Esophagus (tissue), 2 donors: ENCODE measurements around the gene CLPX. TPM values are rescaled to one million over a fixed set of nuclear protein-coding genes. Genes with fewer than 3 reads are reported as not detected.
A peak's percentile ranks its signal among the peaks of the same experiment; 100 is the strongest.

Experiments used
- H3K27ac ChIP-seq, 2 donors: one replicate each; pipeline ENCODE4 v1.5.1; 2013; ENCODE audit warnings: low read depth in 2 of 2, mild to moderate bottlenecking in 2 of 2, inconsistent platforms in 1 of 2, low read length in 1 of 2, moderate library complexity in 1 of 2
- H3K27me3 ChIP-seq, 2 donors: one replicate each; pipeline ENCODE4 v1.6.1; 2013; ENCODE audit warnings: low read length in 2 of 2, control low read depth in 1 of 2, mild to moderate bottlenecking in 1 of 2; ENCODE audit not compliant: insufficient read depth in 2 of 2, control insufficient read depth in 1 of 2
- H3K36me3 ChIP-seq, 2 donors: one replicate each; pipeline ENCODE4 v1.6.1; 2013; ENCODE audit warnings: low read length in 1 of 2; ENCODE audit not compliant: control insufficient read depth in 2 of 2, insufficient read depth in 2 of 2
- H3K4me1 ChIP-seq, 2 donors: one replicate each; pipeline ENCODE4 v1.6.1; 2013; ENCODE audit warnings: low read length in 1 of 2; ENCODE audit not compliant: control insufficient read depth in 2 of 2, insufficient read depth in 2 of 2
- H3K4me3 ChIP-seq, 2 donors: one replicate each; pipeline ENCODE4 v1.5.1; 2013; ENCODE audit warnings: low read length in 2 of 2, mild to moderate bottlenecking in 2 of 2, low read depth in 1 of 2, moderate library complexity in 1 of 2
- H3K9me3 ChIP-seq, 2 donors: one replicate each; pipeline ENCODE4 v1.6.1; 2013; ENCODE audit warnings: mild to moderate bottlenecking in 2 of 2, low read depth in 1 of 2, low read length in 1 of 2, moderate library complexity in 1 of 2; ENCODE audit not compliant: control insufficient read depth in 2 of 2, insufficient read depth in 1 of 2
- WGBS, 2 donors: extraction: QIAGEN DNeasy Blood & Tissue Kit; methylation state at CpG; one replicate each; pipeline ENCODE4 v1.1.7; 2013; 5-methylcytosine and 5-hydroxymethylcytosine counted together
- polyA plus RNA-seq, 2 donors: library from polyadenylated mRNA; stranded (reverse); fragments of 200-250 nt; gene quantifications; one replicate each; pipeline ENCODE4 v1.2.3, GENCODE V29; 2013
- donor health status: healthy with polysubstance abuse.
- donor health status: Bipolar disorder and iron deficiency.

Gene CLPX
- polyA plus RNA-seq, 2 donors, result 17.9 to 23.4 TPM

DNA sequence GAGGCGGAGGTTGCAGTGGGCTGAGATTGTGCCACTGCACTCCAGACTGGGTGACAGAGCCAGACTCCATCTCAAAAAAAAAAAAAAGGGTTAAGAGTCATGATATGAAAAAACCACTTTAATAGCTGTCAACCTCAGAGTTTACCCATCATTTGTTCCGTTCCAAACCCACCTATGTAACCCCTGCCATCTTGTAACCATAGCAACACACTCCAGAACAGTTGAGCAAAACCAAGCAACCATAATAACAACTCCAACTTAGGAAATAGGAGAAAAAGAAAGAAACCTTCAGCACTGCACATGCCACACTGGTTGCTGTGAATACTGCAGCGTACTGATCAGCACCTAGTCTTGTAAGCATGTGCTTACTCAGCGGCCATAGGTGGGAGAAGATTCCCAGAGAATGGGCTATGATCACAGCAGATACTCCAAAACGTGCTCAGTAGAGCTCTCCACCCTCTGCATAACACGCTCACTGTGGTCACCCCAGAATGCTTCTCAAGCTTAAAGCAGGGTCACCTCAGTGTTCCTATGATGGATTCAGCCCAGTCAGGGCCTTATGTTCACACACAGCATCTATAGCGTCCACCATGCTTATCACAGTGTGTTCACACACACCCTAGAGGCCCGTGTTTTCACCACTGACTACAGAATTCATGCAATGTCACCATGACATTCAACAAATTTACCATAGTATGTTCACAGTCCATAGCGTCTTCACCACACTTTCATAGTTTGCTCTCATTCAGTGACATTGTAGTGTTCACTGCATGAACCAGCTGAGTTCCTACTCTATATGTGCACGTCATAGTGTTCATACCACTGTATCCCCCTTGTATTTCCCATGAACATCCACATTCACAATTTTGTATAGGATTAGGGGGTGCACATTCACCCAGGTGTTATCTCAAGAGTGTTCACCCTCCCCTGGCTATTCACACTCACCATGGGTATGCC is 32.7 kb upstream of the CLPX start:
- H3K4me1 ChIP-seq, result no peaks in the 10 kb centered on the region
- WGBS, 2 donors, result 82 to 85% methylated on average over 10 of the region's 10 CpGs
- no peak overlapping the region for H3K4me3 ChIP-seq
- no peaks in the 10 kb centered on the region for H3K36me3 ChIP-seq
- H3K9me3 ChIP-seq, result no peaks in the 10 kb centered on the region
- H3K27ac ChIP-seq, result no peak overlapping the region
- no peaks in the 10 kb centered on the region for H3K27me3 ChIP-seq

GRCh38 chr15:65215496-65215895 is 30.4 kb upstream of the CLPX start:
- Histone ChIP-seq H3K9me3 (no peaks in the 10 kb centered on the region), H3K4me3 (no peak overlapping the region), H3K27me3 (no peaks in the 10 kb centered on the region), H3K36me3 (no peaks in the 10 kb centered on the region), H3K27ac (no peak overlapping the region), H3K4me1 (no peaks in the 10 kb centered on the region)

- Histone ChIP-seq H3K4me3 (no peak overlapping the region), H3K4me1 (no peaks in the 10 kb centered on the region), H3K9me3 (no peaks in the 10 kb centered on the region), H3K36me3 (no peaks in the 10 kb centered on the region), H3K27me3 (no peaks in the 10 kb centered on the region), H3K27ac (no peak overlapping the region)
- 78 to 85% methylated on average over 4 of the region's 4 CpGs for WGBS, 2 donors
Measured at GRCh38 chr15:65214010-65214409, 28.9 kb upstream of the CLPX start.

- Histone ChIP-seq H3K4me1 (no peaks in the 10 kb centered on the region), H3K27me3 (no peaks in the 10 kb centered on the region)
- WGBS, 2 donors, result 52 to 56% methylated on average over 2 of the region's 2 CpGs
Measured at GRCh38 chr15:65213241-65213640, 28.1 kb upstream of the CLPX start.

DNA sequence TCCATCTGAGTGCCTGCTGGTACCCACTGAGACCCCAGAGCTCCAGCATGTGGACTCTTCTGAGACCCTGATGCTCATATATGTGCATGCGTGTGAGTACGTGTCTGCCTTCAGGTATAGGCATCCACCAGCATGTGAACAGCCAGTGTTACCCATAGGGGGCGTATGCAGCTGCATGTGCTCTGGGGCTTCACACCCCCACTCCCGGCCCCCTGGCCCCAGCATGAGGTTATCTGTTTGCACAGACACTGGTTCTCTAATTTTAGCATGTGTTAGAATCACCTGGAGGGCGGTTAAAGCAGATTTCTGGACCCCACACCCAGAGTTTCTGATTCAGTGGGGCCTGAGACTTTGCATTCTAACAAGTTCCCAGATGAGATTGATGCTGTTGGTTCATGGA is 27.0 kb upstream of the CLPX start:
- Histone ChIP-seq H3K4me3 (no peak overlapping the region), H3K9me3 (no peaks in the 10 kb centered on the region), H3K27ac (no peak overlapping the region), H3K4me1 (no peaks in the 10 kb centered on the region), H3K36me3 (no peaks in the 10 kb centered on the region), H3K27me3 (no peaks in the 10 kb centered on the region)
- WGBS, 2 donors, result 70 to 76% methylated on average over 5 of the region's 5 CpGs

More at GRCh38 chr15:65213241-65213640, 28.1 kb upstream of the CLPX start:
- Histone ChIP-seq H3K4me3 (no peak overlapping the region), H3K27ac (no peak overlapping the region), H3K36me3 (no peaks in the 10 kb centered on the region), H3K9me3 (no peaks in the 10 kb centered on the region)

- Histone ChIP-seq H3K36me3 (no peaks in the 10 kb centered on the region), H3K4me1 (no peaks in the 10 kb centered on the region), H3K9me3 (no peaks in the 10 kb centered on the region), H3K4me3 (no peak overlapping the region), H3K27ac (peak overlapping the region; percentile 2 to 11), H3K27me3 (no peaks in the 10 kb centered on the region)
- 53 to 57% methylated on average over 5 to 6 of the region's 6 CpGs for WGBS, 2 donors
Measured at GRCh38 chr15:65211482-65211982, 26.4 kb upstream of the CLPX start.

DNA sequence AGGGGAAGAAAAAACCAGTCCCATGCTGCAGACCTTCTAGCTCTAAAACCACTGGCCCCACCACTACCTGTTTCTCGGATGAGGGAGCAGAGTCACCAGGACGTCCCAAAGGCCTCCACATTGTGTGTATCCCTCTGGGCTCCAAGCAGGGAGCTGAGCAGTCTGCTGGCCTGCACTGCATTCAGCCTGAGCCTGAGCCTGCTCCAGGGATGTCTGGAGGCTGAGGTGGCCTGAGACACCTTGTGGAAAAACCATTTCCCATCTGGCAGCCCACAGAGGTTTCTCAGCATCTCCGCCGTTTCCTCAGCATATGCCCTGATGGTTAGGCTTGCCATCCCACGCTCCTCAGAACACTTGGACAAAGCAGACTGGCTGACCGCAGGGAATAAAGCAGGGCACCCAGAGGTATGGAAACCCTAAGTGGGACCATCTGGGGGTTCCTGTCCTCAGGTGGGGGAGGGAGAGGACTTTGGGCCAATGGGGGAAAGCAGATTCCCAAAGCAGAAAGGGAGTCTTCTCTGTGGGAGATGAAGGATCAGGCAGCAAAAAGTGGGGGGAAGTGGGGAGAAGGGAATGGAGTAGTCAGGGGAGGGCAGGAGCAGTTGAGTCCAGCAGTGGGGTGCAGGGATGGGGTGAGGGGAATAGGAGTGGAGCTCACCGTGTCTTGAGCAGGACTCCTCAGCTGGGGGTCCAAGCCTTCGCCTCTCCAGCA is 25.8 kb upstream of the CLPX start, which contains the start of gene CILP:
Gene CILP, minus strand, starts transcription at position 704 of the 712 bp plus-strand sequence. CDS start 1,718 bp downstream, outside the sequence.
- Histone ChIP-seq H3K36me3 (no peaks in the 10 kb centered on the region), H3K27ac (peak within 1 kb of the TSS; percentile 2 to 11), H3K4me3 (no peak within 1 kb of the TSS), H3K9me3 (no peaks in the 10 kb centered on the region), H3K4me1 (no peaks in the 10 kb centered on the region), H3K27me3 (no peaks in the 10 kb centered on the region)
- WGBS, 2 donors, result 83 to 84% methylated on average over 8 of the region's 8 CpGs

DNA sequence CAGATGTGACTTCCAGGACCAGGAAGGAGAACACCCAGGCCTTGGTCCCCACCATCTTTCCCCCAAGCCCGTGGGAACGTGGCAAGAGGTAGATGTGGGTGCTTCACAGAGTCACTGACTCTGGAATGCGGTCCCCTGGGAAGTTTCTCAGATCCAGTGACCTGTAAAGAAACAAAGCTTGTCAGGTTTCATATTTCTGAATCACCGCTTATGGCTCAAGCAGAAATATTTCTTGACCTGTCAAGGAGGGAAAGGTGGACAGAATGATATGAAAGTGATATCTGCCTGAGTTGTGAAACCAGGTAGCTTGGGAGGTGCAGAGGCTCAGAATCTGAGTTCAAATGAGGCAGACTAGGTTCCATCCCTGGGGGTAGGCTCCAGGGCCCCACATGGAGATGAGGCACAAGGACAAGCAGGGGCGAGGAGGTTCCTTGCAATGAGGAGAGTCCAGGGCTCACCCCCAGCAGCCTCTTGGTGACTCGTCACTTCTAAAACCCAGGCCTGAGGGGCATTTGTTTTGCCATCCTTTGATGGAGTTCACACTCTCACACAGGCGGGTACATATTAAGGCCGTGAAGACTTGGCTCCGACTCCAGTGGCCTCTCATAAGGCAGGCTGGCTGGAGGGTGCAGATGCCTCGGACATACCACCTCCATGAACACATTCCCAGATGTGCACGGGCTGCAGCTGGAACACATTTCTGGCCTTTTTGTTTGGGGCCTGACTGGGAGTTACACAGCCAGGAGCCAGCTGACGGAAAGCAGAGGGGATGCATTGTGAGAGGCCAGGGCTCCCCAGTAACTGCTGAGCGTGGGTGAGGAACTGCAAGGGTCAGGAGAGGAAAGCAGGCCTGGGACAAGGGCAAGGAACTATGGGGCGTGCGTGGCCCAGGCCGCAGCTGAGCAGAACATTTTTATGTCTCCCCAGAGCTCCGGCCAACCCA is 24.8 kb upstream of the CLPX start:
- Histone ChIP-seq H3K4me3 (no peak overlapping the region), H3K27me3 (no peaks in the 10 kb centered on the region), H3K27ac (no peak overlapping the region), H3K9me3 (no peaks in the 10 kb centered on the region), H3K4me1 (no peaks in the 10 kb centered on the region), H3K36me3 (no peaks in the 10 kb centered on the region)
- WGBS, 2 donors, result 77 to 78% methylated on average over 17 of the region's 17 CpGs

- no peak overlapping the region for H3K4me3 ChIP-seq
- no peaks in the 10 kb centered on the region for H3K36me3 ChIP-seq
- H3K9me3 ChIP-seq, result no peaks in the 10 kb centered on the region
- 95 to 96% methylated on average over 2 of the region's 2 CpGs for WGBS, 2 donors
- no peaks in the 10 kb centered on the region for H3K4me1 ChIP-seq
- no peaks in the 10 kb centered on the region for H3K27me3 ChIP-seq
- H3K27ac ChIP-seq, result no peak overlapping the region
Measured at GRCh38 chr15:65208647-65209046, 23.5 kb upstream of the CLPX start.
